Psoas muscle (tissue), 8 donors: ENCODE results near the gene CEBPB. TPM values are rescaled to one million over a fixed set of nuclear protein-coding genes. Genes with fewer than 3 reads are reported as not detected.
A peak's percentile ranks its signal among the peaks of the same experiment; 100 is the strongest.

Source experiments
- ATAC-seq, 4 donors: fragments of 200-7000 bp; cut with Tn5 transposase; one replicate each; pipeline ENCODE4 v1.9.1; 2020; ENCODE audit warnings: moderate library complexity in 3 of 4, mild to moderate bottlenecking in 2 of 4
- DNase-seq, 2 donors: peaks; one replicate each; pipeline ENCODE4 v3.0.0-alpha.2; 2020
- H3K27ac ChIP-seq: fragments of 200-600 bp; one replicate; pipeline ENCODE4 v1.8.0; 2022
- H3K27me3 ChIP-seq, 3 donors: fragments of 200-600 bp in 1 of 3; one replicate each; pipeline versions ENCODE4 v1.6.1 to v1.8.0; 2013 to 2022; ENCODE audit warnings: low read length in 2 of 3, mild to moderate bottlenecking in 2 of 3, moderate library complexity in 1 of 3; ENCODE audit not compliant: insufficient read depth in 3 of 3
- H3K36me3 ChIP-seq, 2 donors: fragments of 200-600 bp in 1 of 2; one replicate each; pipeline versions ENCODE4 v1.6.1 to v1.8.0; 2013 to 2022; ENCODE audit warnings: low read depth in 1 of 2, mild to moderate bottlenecking in 1 of 2, moderate library complexity in 1 of 2; ENCODE audit not compliant: insufficient read depth in 1 of 2
- H3K4me1 ChIP-seq: fragments of 200-600 bp; one replicate; pipeline ENCODE4 v1.8.0; 2022
- H3K4me3 ChIP-seq: fragments of 200-600 bp; one replicate; pipeline ENCODE4 v1.8.0; 2022; ENCODE audit warnings: mild to moderate bottlenecking
- H3K9me3 ChIP-seq: fragments of 200-600 bp; one replicate; pipeline ENCODE4 v1.8.0; 2022
- CTCF ChIP-seq: fragments of 200-600 bp; IDR thresholded peaks from one replicate; pipeline ENCODE4 v1.8.0; 2022; ENCODE audit warnings: antibody characterized with exemption
- WGBS, 3 donors: extraction: QIAGEN DNeasy Blood & Tissue Kit; methylation state at CpG; one replicate each; pipeline versions ENCODE4 v1.1.6 to v1.1.7; 2013; 5-methylcytosine and 5-hydroxymethylcytosine counted together
- intact Hi-C, 2 donors: fragments of 100-400 bp; cut with DNase I; formaldehyde crosslinking; loops; one replicate each; pipeline versions ENCODE4 v1.11.0 to v1.14.2; 2022
- polyA plus RNA-seq, 3 donors: library from polyadenylated mRNA; stranded (reverse); fragments of 200-250 nt; gene quantifications; one replicate each; pipeline ENCODE4 v1.2.3, GENCODE V29; 2013
- total RNA-seq, 4 donors: library from RNA; stranded (reverse); fragmentation: NEBNext Ultra II Directional in 2 of 4; extraction: Animal tissue kit (Norgen Biotek cat#: 25700) in 2 of 4; gene quantifications; one replicate each; pipeline versions ENCODE4 v1.2.1 to v1.2.4, GENCODE V29; 2021 to 2023
- donor health status: healthy with polysubstance abuse.
- donor health status: DM: no; HTN: no; CAD: no; lungs with moderate emphysema.
- donor health status: Bipolar disorder and iron deficiency.
- donor health status: healthy.
- donor health status: DM: yes; HTN: yes; CAD: no.
- donor health status: DM: no; HTN: no; CAD: no.
- donor health status: DM: no; HTN: no; CAD: no.
- donor health status: DM: yes; HTN: yes; CAD: no.

The CEBPB gene
- total and polyA plus RNA-seq, 7 donors: 38.7 to 445 (median 144) TPM

- DNase-seq (peak in 1 of 2 donors; percentile 35), ATAC-seq (no peak)
- no peak for TF ChIP-seq CTCF
- Histone ChIP-seq H3K9me3 (no peaks in the 10 kb centered on the region), H3K4me3 (no peak overlapping the region), H3K27ac (no peak overlapping the region), H3K36me3 (no peaks in the 10 kb centered on the region), H3K27me3 (no peaks in the 10 kb centered on the region), H3K4me1 (no peaks in the 10 kb centered on the region)
- 88 to 91% (median 91%) methylated on average over 7 of the region's 7 CpGs for WGBS, 3 donors
- intact Hi-C loops: no loop called here
Observed at GRCh38 chr20:50232651-50233324, 42.2 kb downstream of the CEBPB start.

- Histone ChIP-seq H3K36me3 (no peaks in the 10 kb centered on the region), H3K9me3 (no peaks in the 10 kb centered on the region), H3K27me3 (no peaks in the 10 kb centered on the region), H3K4me3 (no peak overlapping the region), H3K27ac (no peak overlapping the region), H3K4me1 (no peaks in the 10 kb centered on the region)
- intact Hi-C loops: no loop called here
- peak in 1 of 2 donors; percentile 45 for DNase-seq
- WGBS, 3 donors: 71 to 81% (median 74%) methylated on average over 19 of the region's 19 CpGs
- peak in 1 of 4 donors; percentile 26 for ATAC-seq
- no peak for TF ChIP-seq CTCF
Observed at GRCh38 chr20:50233325-50234212, 42.9 kb downstream of the CEBPB start.

- Histone ChIP-seq H3K4me1 (no peaks in the 10 kb centered on the region), H3K36me3 (no peaks in the 10 kb centered on the region), H3K4me3 (no peak overlapping the region), H3K27me3 (no peaks in the 10 kb centered on the region), H3K9me3 (no peaks in the 10 kb centered on the region), H3K27ac (no peak overlapping the region)
- no peak for ATAC-seq
- peak in 1 of 2 donors; percentile 44 for DNase-seq
- no peak for TF ChIP-seq CTCF
- 86 to 91% (median 86%) methylated on average over 11 to 12 of the region's 12 CpGs for WGBS, 3 donors
- intact Hi-C loops: no loop called here
Observed at GRCh38 chr20:50234288-50234687, 43.7 kb downstream of the CEBPB start.

- Histone ChIP-seq H3K36me3 (no peaks in the 10 kb centered on the region), H3K4me3 (no peak overlapping the region), H3K4me1 (no peaks in the 10 kb centered on the region), H3K27ac (no peak overlapping the region), H3K9me3 (no peaks in the 10 kb centered on the region), H3K27me3 (no peaks in the 10 kb centered on the region)
- TF ChIP-seq CTCF: no peak
- ATAC-seq (no peak), DNase-seq (peak in 1 of 2 donors; percentile 9)
- WGBS, 3 donors: 77 to 83% (median 77%) methylated on average over 4 of the region's 4 CpGs
- intact Hi-C loops: no loop called here
Observed at GRCh38 chr20:50237349-50237748, 46.7 kb downstream of the CEBPB start.
